ENCODE data around the gene PRKN.

DNA sequence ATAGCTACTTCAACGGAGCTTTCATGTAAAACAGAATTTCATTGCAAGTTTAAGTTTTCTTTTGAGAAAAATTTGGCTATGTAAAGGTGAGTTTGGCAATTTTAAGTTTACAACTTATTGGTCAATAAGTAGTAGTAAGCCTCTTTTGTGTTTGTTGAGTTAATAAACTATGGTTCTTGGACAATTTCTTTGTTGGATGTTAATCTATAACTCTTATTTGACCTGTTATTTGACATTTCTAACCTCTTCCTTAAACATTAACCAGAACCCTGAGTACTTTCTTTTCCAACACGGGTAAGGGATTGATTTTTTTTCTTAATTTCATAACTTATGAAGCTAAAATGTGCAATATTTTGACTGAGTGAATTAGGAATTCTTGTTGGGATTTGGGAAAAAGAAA is 354.4 kb downstream of the PRKN start:
- TF ChIP-seq POLR2AphosphoS5 (IDR thresholded peaks at IDR 0.05) = no peak
- TF ChIP-seq, protein P1, sequence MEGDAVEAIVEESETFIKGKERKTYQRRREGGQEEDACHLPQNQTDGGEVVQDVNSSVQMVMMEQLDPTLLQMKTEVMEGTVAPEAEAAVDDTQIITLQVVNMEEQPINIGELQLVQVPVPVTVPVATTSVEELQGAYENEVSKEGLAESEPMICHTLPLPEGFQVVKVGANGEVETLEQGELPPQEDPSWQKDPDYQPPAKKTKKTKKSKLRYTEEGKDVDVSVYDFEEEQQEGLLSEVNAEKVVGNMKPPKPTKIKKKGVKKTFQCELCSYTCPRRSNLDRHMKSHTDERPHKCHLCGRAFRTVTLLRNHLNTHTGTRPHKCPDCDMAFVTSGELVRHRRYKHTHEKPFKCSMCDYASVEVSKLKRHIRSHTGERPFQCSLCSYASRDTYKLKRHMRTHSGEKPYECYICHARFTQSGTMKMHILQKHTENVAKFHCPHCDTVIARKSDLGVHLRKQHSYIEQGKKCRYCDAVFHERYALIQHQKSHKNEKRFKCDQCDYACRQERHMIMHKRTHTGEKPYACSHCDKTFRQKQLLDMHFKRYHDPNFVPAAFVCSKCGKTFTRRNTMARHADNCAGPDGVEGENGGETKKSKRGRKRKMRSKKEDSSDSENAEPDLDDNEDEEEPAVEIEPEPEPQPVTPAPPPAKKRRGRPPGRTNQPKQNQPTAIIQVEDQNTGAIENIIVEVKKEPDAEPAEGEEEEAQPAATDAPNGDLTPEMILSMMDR (IDR thresholded peaks at IDR 0.05 in 8 of 11, conservative IDR thresholded peaks at IDR 0.05 in 3 of 11) = no peak
- no peak for TF ChIP-seq POLR2A (IDR thresholded peaks at IDR 0.05)
